Hepatocyte (in vitro differentiated cells): ENCODE results near the gene SESN3. TPM values are rescaled to one million over a fixed set of nuclear protein-coding genes. Genes with fewer than 3 reads are reported as not detected.

Experiments used
- DNase-seq: peaks from one replicate; pipeline ENCODE4 v3.0.0-alpha.2; 2016; ENCODE audit warnings: low spot score
- H2AFZ ChIP-seq: fragments of 200-600 bp; sonication (generic); 2 replicates; pipeline ENCODE4 v1.6.0; 2016; ENCODE audit warnings: antibody characterized with exemption, mild to moderate bottlenecking
- H3K27ac ChIP-seq: fragments of 200-600 bp; sonication (generic); 2 replicates; pipeline ENCODE4 v1.5.1; 2016; ENCODE audit warnings: mild to moderate bottlenecking
- H3K27me3 ChIP-seq: fragments of 200-600 bp; sonication (generic); 2 replicates; pipeline ENCODE4 v1.6.1; 2016
- H3K36me3 ChIP-seq: fragments of 200-600 bp; sonication (generic); replicated peaks from 2 replicates; pipeline ENCODE4 v1.5.1; 2016; ENCODE audit warnings: low read depth; ENCODE audit not compliant: insufficient read depth
- H3K4me1 ChIP-seq: fragments of 200-600 bp; sonication (generic); 2 replicates; pipeline ENCODE4 v1.5.1; 2016; ENCODE audit warnings: mild to moderate bottlenecking, moderate library complexity; ENCODE audit not compliant: insufficient read depth
- H3K4me2 ChIP-seq: fragments of 200-600 bp; sonication (generic); 2 replicates; pipeline ENCODE4 v1.6.0; 2016
- H3K4me3 ChIP-seq: fragments of 200-600 bp; sonication (generic); 2 replicates; pipeline ENCODE4 v1.5.1; 2016; ENCODE audit warnings: mild to moderate bottlenecking
- H3K79me2 ChIP-seq: fragments of 200-600 bp; sonication (generic); 2 replicates; pipeline ENCODE4 v1.6.0; 2017; ENCODE audit warnings: mild to moderate bottlenecking
- H3K9me2 ChIP-seq: fragments of 200-600 bp; sonication (generic); replicated peaks from 2 replicates; pipeline ENCODE4 v1.6.0; 2017; ENCODE audit warnings: mild to moderate bottlenecking; ENCODE audit not compliant: insufficient read depth
- H3K9me3 ChIP-seq: fragments of 200-600 bp; sonication (generic); 2 replicates; pipeline ENCODE4 v1.5.1; 2016; ENCODE audit warnings: low read depth, mild to moderate bottlenecking
- H4K20me1 ChIP-seq: fragments of 200-600 bp; sonication (generic); 2 replicates; pipeline ENCODE4 v1.6.0; 2016; ENCODE audit warnings: mild to moderate bottlenecking; ENCODE audit not compliant: insufficient read depth, poor library complexity, severe bottlenecking
- EZH2 ChIP-seq: fragments of 200-600 bp; sonication (generic); IDR thresholded peaks from 2 replicates; pipeline ENCODE4 v1.6.1; 2016; ENCODE audit warnings: antibody characterized with exemption, mild to moderate bottlenecking, borderline replicate concordance
- EZH2phosphoT487 ChIP-seq: fragments of 200-600 bp; sonication (generic); IDR thresholded peaks from one replicate; pipeline ENCODE4 v1.6.1; 2018; ENCODE audit warnings: antibody characterized with exemption, mild to moderate bottlenecking, low read depth, moderate library complexity; ENCODE audit not compliant: unreplicated experiment, severe bottlenecking
- WGBS: methylation state at CpG from one replicate; pipeline ENCODE4 v1.1.6; 2016; ENCODE audit warnings: low lambda C conversion rate; ENCODE audit errors: missing lambda C conversion rate; 5-methylcytosine and 5-hydroxymethylcytosine counted together
- polyA plus RNA-seq: library from polyadenylated mRNA; unstranded; fragments of >200 nt; fragmentation: Nextera tagmentation; extraction: Ambion mirVana; gene quantifications from 2 replicates; pipeline ENCODE4 v1.2.1, GENCODE V29; 2016
- total RNA-seq: library from RNA; depleted of rRNA; stranded (reverse); fragments of >200 nt; gene quantifications from 2 replicates; pipeline ENCODE4 v1.2.3, GENCODE V29; 2014
- TF ChIP-seq, protein P1 (sequence below): fragments of 200-600 bp; sonication (generic); IDR thresholded peaks from 2 replicates; pipeline ENCODE4 v1.5.1; 2016; ENCODE audit warnings: antibody characterized with exemption, mild to moderate bottlenecking; ENCODE audit not compliant: poor library complexity

Gene SESN3
- total and polyA plus RNA-seq, 2 experiments from 2014 or later: 8.1 to 107 TPM

DNA sequence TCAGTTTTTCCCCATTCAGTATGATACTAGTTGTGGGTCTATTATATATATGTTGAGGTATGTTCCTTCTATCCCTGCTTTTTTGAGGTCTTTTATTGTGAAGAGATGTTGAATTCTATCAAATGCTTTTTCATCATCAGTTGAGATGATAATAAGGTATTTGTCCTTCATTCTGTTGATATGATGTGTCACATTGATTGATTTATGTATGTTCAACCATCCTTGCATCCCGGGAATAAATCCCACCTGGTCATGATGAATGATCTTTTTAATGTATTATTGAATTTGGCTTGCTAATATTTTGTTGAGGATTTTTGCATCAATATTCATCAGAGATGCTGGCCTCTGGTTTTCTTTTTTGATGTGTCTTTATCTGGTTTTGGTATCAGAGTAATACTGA lies 115.4 kb downstream of the SESN3 start:
- Histone ChIP-seq H3K4me3 (no peak overlapping the region), H3K4me1 (no peaks in the 10 kb centered on the region), H3K27ac (no peak overlapping the region), H3K27me3 (no peaks in the 10 kb centered on the region), H3K9me2 (no peaks in the 10 kb centered on the region), H3K36me3 (no peaks in the 10 kb centered on the region), H4K20me1 (no peaks in the 10 kb centered on the region), H3K79me2 (peaks cover 11% of the 10 kb centered on the region), H3K4me2 (no peak overlapping the region), H2AFZ (no peak overlapping the region), H3K9me3 (no peaks in the 10 kb centered on the region)
- no peak for DNase-seq
- no peak for TF ChIP-seq EZH2phosphoT487
- TF ChIP-seq EZH2: no peak
- TF ChIP-seq, protein P1, sequence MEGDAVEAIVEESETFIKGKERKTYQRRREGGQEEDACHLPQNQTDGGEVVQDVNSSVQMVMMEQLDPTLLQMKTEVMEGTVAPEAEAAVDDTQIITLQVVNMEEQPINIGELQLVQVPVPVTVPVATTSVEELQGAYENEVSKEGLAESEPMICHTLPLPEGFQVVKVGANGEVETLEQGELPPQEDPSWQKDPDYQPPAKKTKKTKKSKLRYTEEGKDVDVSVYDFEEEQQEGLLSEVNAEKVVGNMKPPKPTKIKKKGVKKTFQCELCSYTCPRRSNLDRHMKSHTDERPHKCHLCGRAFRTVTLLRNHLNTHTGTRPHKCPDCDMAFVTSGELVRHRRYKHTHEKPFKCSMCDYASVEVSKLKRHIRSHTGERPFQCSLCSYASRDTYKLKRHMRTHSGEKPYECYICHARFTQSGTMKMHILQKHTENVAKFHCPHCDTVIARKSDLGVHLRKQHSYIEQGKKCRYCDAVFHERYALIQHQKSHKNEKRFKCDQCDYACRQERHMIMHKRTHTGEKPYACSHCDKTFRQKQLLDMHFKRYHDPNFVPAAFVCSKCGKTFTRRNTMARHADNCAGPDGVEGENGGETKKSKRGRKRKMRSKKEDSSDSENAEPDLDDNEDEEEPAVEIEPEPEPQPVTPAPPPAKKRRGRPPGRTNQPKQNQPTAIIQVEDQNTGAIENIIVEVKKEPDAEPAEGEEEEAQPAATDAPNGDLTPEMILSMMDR: no peak
- 89% methylated on average over 1 of the region's 1 CpG for WGBS

Other genes starting within 250 kb of the SESN3 start
- not detected in 2 replicates for gene KDM4E, start 205.9 kb downstream of the SESN3 start, total RNA-seq
- not detected in 2 replicates for gene KDM4E, start 205.9 kb downstream of the SESN3 start, polyA plus RNA-seq
- gene KDM4F, start 181.8 kb downstream of the SESN3 start, total RNA-seq: not detected in 2 replicates
- not detected in 2 replicates for gene KDM4F, start 181.8 kb downstream of the SESN3 start, polyA plus RNA-seq
- 31.2 and 52.0 TPM in 2 replicates for gene SRSF8, start 164.3 kb downstream of the SESN3 start, total RNA-seq
- gene SRSF8, start 164.3 kb downstream of the SESN3 start, polyA plus RNA-seq: 43.0 and 48.2 TPM in 2 replicates
- 26.6 and 27.6 TPM in 2 replicates for gene ENDOD1, start 141.4 kb downstream of the SESN3 start, total RNA-seq
- gene ENDOD1, start 141.4 kb downstream of the SESN3 start, polyA plus RNA-seq: 8.8 and 10.4 TPM in 2 replicates